NT2/D1 (cell line): ENCODE results near the gene STK24.

ENCODE experiments used
- SUZ12 ChIP-seq: IDR thresholded peaks from 2 replicates; pipeline ENCODE4 v1.6.1; 2011; ENCODE audit not compliant: insufficient read length, insufficient read depth; ENCODE audit errors: extremely low read depth
- YY1 ChIP-seq: IDR thresholded peaks from 2 replicates; pipeline ENCODE4 v1.6.1; 2011; ENCODE audit not compliant: insufficient read length, insufficient read depth

GRCh38 chr13:98397861-98398260 is 179.0 kb downstream of the STK24 start:
- TF ChIP-seq SUZ12 (no peak), YY1 (no peak)
